ENCODE results near the gene GALNT14. TPM values are rescaled to one million over a fixed set of nuclear protein-coding genes. Genes with fewer than 3 reads are reported as not detected.

GALNT14 gene
- total RNA-seq, 1 experiment from 2014 or later, result 2.7 TPM

- no peak for TF ChIP-seq CTCF (conservative IDR thresholded peaks at IDR 0.05)
- DNase-seq, result no peak
- H2BK12ac ChIP-seq (ENCODE audit: insufficient read length, low read depth, low read length), result no peak overlapping the region
- no peak overlapping the region for H2AK5ac ChIP-seq (ENCODE audit: insufficient read length, low read length)
- no peak overlapping the region for H2AFZ ChIP-seq (ENCODE audit: low read length)
- H4K8ac ChIP-seq (replicated peaks; ENCODE audit: insufficient read length, low read depth, low read length), result no peak overlapping the region
- H3K9me3 Mint-ChIP-seq, result peaks cover 14 to 16% of the 10 kb centered on the region in 2 experiments
- H2BK120ac ChIP-seq (ENCODE audit: low read depth, low read length, poor library complexity, severe bottlenecking), result no peak overlapping the region
- peaks cover 5 to 10% (median 6%) of the 10 kb centered on the region in 3 experiments for H3K36me3 Mint-ChIP-seq (ENCODE audit: insufficient read depth in 1 of 3, low read depth in 3 of 3)
- no peak overlapping the region for H3K23ac ChIP-seq (ENCODE audit: insufficient read length, low read depth, low read length)
- H4K20me1 ChIP-seq (ENCODE audit: control insufficient read depth, insufficient read depth, insufficient read length), result no peaks in the 10 kb centered on the region
- no peak overlapping the region for H3T11ph ChIP-seq (ENCODE audit: low read length)
- H3K27ac Mint-ChIP-seq, result peak overlapping the region in 1 of 3 experiments; percentile 14; a peak in 2 of 7 replicates
- no peaks in the 10 kb centered on the region for H3K27me3 Mint-ChIP-seq (ENCODE audit: low read depth)
- no peak overlapping the region for H3K56ac ChIP-seq (ENCODE audit: insufficient read length, low read depth, low read length)
- WGBS (ENCODE audit: extremely low coverage, insufficient read length, low lambda C conversion rate), result no CpG with 5 or more reads among the region's 2 CpGs
- H3K9me3 ChIP-seq (ENCODE audit: control insufficient read depth, low read depth, low read length), result no peaks in the 10 kb centered on the region
- H3K27me3 ChIP-seq (ENCODE audit: insufficient read depth, low read length), result no peaks in the 10 kb centered on the region
- no peak overlapping the region for H2BK15ac ChIP-seq (ENCODE audit: low read depth, low read length)
- no peaks in the 10 kb centered on the region for H3K4me1 ChIP-seq (ENCODE audit: insufficient read depth, low read length)
- no peak overlapping the region for H3K4me2 ChIP-seq (ENCODE audit: insufficient read depth, insufficient read length, low read length)
- no peak overlapping the region for H4K5ac ChIP-seq (ENCODE audit: insufficient read length, low read depth, low read length)
- H3K79me1 ChIP-seq (ENCODE audit: insufficient read depth, low read depth, low read length, poor library complexity, severe bottlenecking), result no peaks in the 10 kb centered on the region
- no peaks in the 10 kb centered on the region for H3K79me2 ChIP-seq (ENCODE audit: insufficient read depth, low read length)
- H3K9ac ChIP-seq (ENCODE audit: extremely low read depth, insufficient read length, low read length), result no peak overlapping the region
- H3K14ac ChIP-seq (ENCODE audit: insufficient read depth, low read length), result no peak overlapping the region
- no peak overlapping the region for H3K4me3 Mint-ChIP-seq
- no peak overlapping the region for H2BK20ac ChIP-seq (ENCODE audit: low read depth, low read length, poor library complexity, severe bottlenecking)
- H3K18ac ChIP-seq (ENCODE audit: insufficient read length, low read depth, low read length), result no peak overlapping the region
- H4K91ac ChIP-seq (ENCODE audit: insufficient read length, low read depth, low read length), result no peak overlapping the region
- H3K4ac ChIP-seq (ENCODE audit: low read depth, low read length), result no peak overlapping the region
- H3K4me1 Mint-ChIP-seq, result peaks cover 23 to 25% of the 10 kb centered on the region in 2 experiments
- no peaks in the 10 kb centered on the region for H3K23me2 ChIP-seq (ENCODE audit: insufficient read length, low read depth, low read length, poor library complexity, severe bottlenecking)
- no peak overlapping the region for H3K27ac ChIP-seq (ENCODE audit: insufficient read length, low read depth, low read length)
- no peak overlapping the region for H2BK5ac ChIP-seq (ENCODE audit: insufficient read length, low read length)
Measured at GRCh38 chr2:30872797-30873196, 265.4 kb downstream of the GALNT14 start.

Data from H9 (cell line).